Activated CD4-positive, alpha-beta T cell treated with anti-CD3 and anti-CD28 coated beads, Interleukin-2, amount 50 U/mL, for 48 hours (primary cell): ENCODE data around the gene JAZF1.
A peak's percentile ranks its signal among the peaks of the same experiment; 100 is the strongest.

Source experiments
- DNase-seq, 2 experiments: peaks; one replicate each; pipeline ENCODE4 v3.0.0-alpha.2; 2020

Gene JAZF1

DNA sequence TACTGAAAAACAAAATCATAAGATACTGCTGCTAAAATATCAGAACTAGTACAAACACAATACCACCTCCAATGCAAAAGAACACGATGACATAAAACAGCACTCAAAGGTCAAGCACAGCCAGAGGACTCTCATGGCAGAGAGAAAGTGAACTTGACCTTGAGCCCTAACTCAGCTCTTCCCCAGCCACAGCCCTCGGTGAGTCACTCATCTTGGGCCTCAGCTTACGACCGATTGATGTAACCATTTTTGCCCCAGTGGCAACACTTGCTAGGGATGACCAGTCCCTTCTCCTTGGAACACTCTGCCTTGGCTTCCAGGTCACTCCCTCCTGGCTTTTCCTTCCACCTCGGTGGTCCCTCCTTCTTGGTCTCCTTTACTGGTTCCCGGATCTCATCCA is 77.8 kb downstream of the JAZF1 start:
- DNase-seq, result no peak

DNA sequence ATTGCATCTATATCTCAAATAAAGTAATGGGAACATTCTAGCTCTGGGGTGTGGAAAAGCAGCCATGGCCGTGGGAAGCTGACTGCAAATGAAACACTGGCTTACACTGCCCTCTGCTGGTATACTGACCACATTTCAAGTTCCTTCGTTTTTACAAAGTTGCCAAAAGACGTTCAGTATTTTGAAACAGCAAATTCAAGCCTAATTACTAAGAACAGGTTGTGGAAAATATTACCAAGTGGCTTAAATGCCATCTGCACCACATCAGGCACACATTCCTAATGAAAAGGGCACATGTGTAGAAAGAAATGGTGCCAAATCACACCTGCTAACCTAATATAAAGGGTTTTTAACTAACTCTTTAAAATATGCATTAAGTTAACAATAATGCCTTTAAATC is 83.9 kb downstream of the JAZF1 start:
- DNase-seq, result peak; percentile 30 to 45

DNA sequence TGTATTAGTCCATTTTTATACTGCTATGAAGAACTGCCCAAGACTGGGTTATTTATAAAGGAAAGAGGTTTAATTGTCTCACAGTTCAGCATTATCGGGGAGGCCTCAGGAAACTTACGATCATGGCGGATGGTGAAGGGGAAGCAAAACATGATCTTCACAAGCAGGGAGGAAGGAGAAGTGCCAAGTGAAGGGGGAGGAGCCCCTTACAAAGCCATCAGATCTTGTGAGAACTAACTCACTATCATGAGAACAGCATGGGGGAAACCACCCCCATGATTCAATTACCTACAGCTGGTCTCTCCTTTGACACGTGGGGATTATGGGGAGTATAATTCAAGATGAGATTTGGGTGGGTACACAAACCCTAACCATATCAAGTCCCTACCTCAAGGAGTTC is 85.4 kb downstream of the JAZF1 start:
- no peak for DNase-seq

DNA sequence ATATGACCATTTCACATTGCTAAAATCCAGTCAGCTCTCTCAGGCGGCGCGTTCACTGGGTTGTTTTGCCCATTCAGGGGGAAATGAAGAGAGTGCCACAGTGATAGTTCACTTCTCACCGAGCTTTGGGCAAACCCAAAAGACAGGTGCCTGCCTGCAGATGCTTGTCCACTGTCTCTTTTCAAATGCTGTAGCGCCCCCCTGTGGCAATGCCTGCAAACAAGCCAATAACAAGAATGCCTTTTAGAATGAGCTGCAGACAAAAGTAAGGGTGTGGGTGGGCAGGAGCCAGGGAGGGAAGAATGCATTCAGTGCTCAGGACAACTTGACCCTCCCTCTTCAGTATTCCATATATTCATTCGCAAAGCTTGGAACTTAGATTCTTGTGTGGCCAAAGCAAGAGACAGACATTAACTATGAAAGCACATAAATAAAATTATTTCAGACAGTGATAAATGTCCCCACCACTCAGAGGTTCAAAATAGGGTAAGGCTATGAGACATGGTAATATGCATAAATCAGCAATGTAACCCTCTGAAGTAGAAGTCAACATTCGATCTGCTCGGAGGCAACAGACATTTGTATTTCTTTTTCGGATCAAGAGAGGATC is 86.9 kb downstream of the JAZF1 start:
- peak; percentile 77 to 80 for DNase-seq

DNA sequence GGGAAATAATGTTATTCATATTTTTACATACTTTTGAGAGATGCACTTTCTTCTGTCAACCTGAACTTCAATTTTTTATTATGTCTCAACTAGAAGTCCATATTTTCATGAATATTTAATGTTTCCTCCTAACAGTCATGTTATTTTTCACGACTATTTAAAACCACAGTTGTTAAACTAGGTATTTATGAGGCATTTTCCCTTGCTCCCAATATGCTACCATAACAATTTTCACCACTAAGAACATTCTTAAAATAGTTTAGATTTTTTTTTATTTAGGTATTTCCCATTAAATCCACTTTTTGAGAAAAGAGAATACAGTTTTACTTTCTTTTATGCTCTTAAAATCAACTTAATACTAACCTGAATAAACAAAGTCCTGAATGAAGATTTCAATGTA is 89.4 kb downstream of the JAZF1 start:
- no peak for DNase-seq

DNA sequence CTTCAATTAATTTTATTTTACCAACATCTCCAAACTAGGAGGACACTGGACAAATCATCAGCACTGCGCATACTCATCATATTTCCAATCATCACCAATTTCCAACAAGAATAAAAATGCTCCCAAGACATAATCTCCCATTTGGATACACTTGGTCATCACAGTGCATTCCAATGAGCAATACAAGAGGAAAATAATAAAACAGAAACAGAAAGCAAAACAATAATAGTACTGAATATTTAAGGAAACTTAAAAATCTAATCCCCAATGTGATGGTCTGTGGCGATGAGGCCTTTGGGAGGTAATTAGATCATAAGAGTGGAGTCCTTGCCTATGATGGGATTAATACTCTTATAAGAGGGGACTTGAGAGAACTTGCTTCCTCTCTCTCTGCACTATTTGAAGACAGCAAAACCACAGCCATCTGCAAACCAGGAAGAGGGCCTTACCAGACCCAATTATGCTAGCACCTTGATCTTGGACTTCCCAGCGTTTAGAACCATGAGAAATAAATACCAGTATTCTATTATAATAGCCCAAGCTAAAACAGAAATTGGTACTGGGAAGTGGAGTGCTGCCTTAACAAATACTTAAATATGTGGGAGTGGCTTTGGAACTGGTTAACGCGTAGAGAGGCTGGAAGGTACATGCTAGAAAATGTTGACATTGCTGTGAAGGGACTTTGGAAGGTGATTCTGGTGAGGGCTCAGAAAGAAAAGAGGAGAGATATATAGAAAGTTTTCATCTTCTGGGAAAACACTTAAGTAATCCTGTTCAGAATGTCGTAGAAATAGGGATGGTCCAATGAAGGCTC is 91.5 kb downstream of the JAZF1 start:
- no peak for DNase-seq

DNA sequence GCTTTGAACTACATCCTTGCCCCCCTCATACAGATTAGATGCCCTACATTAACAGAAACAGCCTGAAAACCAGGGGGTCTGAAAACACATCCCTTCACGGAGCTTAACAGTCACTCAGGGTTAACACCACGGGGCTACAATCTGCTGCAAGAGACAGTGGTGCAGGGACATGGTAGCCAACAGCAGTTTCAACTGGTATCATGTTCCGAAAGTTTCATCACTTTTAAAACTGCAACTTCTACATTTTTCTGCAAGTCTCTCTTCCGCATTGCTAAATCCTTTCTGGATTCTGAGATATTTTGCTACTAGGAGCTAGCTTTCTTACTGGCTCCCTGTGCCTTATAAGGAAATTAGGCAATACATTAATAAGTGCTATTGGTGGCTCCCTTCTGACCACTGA is 92.6 kb downstream of the JAZF1 start:
- DNase-seq, result no peak

DNA sequence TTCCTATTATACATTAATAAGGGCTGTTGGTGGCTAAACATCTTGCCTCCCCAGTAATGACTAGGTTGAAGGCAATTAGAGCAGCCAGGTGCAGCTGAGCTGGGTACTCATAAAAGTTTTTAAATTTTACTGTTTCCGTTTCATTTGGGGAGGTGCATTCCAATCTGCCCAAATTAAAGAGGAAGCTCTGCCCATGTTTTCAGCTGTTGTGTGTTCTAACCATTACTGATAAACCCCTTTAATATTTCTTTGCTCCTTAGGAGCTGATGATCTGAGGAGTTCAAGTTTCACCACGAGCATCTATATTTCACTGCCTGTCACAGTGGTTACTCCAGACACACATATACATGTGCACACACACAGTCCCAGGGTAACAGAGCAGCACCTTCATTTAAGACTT is 94.4 kb downstream of the JAZF1 start:
- no peak for DNase-seq

DNA sequence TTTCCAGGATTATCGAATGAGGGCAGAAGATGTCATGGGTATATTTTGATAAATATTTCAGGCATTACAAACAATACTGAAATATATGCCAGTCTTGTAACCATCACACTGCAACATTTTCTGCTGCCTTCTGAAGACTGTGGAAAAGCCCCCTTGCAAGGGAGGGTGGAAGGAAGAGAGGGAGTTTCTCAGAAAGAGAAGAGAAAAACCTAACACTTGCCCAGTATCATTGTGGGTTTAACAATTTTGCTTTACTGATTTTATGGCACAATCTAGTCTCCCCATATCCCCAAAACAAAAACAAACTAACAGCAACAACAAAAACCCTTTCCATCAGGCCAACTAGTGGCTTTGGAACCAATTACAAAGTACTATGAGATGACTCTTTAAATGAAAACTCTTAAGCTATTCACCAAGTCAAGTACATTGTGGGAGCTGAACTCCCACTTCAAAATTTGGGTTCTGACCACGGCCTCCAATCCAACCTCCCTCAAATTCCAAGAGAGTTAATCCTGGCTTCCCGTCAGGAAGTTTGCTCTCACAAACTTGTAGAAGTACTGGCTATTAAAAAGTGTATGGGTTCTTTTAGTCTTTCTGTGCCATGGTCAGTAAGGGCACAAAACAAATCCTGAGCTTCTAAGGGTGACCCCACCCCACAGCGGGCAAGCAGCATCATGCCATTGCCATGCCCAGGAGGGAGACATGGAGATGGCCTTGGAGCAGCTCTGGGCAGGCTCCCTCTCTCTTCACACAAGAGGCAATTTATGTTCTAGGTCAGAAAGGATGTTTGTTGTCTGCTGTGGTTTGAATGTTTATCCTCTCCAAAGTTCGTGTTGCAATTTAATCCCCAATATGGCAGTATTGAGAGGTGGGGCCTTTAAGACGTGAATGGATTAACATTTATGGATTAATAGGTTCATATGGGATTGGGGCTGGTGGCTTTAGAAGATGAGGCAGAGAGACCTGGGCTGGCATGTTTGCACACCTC is 96.3 kb downstream of the JAZF1 start:
- DNase-seq, result no peak

DNA sequence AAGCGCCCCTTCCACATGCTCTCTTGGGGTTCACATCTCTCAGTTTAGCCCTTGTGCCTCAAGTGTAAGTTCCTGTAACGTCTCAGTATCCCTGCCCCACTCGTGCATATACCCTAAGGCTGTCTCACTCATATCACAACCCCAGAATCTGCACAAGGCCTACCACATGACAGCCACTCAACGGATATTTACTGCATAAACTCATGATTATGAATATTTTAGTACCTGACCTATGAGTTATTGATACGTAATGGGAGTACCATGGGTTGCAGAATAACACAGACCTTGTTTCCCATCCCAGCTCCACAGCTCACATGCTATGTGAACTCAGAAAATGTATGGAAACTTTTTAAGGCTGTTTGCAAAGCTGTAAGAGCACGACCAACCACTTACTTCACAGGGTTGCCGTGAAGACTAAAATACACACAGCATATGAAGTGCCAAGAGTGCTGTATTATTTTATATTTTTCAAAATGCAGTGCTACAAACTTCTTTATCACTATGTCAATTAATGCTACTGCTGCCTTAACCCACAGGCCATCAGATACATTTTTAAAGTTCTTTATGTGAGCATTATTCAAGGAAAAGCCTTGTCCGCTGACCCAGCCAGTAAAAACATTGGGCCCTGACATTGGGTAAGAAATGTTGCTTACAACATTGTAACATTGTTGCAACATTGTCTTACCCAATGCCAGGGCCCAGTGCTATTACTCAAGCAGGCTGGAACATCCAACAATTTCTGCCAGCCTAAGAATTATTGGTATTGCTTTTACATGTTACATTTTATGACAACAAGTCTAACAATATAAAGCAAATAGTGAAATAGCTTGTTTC is 97.2 kb downstream of the JAZF1 start:
- no peak for DNase-seq

DNA sequence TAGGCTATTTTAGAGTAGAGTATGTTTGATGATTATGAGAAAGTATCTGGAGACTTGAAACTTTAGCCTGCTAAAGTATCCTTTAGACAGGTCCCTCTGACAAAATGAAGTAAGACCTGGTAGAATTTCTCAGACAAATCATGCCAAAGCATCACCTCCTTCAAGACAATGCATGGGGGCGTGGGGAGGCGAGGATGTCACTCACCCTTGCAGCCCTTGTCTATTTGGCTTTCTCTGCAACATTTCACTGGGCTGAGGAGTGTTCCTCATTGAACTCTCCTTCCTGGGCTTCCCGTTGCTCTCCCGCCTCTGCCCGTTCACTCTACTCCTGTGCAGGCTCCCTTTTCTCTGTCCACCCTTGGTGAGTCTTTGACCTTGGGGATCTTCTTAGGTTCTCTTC is 98.5 kb downstream of the JAZF1 start:
- no peak for DNase-seq

DNA sequence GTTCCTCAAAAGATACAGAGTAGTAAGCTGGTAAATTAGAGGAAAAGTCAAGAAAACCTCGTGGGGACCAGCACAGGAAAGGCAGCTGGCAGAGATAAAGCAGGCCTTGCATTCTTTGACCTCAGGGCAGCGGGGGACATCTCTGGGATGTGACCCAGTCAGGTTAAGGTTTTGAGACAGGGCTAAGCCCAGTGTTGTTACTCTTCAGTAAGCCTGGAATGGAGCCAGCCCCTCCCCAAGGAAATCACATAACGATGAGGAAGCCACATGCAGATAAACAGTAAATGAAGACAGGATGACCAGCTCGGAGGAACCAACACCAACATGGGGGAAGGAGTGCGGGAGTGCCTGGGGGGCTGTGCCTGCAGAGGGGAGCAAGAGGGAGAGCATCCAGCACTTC is 99.6 kb downstream of the JAZF1 start:
- no peak for DNase-seq

DNA sequence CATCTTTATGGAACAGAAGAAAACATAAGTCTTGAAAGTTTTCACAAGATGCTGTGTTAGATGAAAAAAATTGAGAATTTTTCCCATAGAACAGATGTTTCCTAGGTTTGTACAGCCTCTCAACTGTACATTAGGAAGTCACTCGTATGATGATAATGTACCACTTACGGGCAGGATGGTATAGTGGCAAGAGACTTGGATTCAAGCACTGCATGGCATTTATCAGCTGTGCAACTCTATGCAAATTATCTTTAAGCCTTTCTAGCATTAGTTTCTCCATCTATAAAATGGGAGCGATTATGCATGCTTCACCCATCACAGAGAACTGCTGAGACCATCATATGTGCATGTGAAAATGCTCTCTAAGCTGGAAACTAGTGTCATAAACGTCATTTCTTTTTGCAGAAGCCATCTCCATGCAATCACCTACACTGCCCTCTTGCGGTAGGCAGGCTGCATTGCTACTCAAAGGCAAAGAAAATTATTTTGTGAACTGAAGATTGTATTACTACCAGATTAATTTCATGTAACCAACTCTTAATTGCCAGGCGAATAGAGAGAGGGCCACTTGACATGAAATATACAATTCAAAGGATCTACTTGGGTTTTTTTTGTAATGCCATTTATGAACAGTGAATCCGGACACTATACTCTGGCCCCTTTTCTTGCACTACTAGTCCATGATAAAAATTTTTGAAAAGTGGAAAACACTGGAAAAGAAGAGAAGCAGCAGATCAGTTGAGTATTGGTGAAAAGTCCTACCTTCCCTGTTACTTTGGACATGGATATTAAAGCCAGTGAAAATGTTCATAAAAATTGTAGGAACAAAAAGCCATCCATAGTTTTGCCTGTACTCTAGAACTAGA is 102.3 kb downstream of the JAZF1 start:
- DNase-seq, result peak; percentile 50 to 56

DNA sequence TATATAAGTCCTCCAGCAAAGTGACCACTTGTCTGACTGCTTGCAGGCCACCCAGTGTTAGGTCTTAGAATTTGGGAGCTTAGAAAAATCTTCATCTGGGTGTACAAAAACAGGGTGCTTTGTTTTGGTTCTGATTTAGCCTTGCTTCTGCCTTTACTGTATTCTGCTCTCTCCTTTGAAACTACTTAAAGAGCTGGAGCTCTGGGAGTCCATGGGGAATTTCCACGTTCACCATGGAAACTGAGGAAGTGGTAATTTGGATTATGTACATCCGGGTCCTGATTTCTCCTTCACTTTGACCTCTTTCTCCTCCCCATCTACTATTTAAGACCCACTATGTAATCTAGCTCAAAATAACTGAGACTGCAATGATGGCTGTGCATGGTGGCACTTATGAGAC is 103.0 kb downstream of the JAZF1 start:
- DNase-seq, result no peak

DNA sequence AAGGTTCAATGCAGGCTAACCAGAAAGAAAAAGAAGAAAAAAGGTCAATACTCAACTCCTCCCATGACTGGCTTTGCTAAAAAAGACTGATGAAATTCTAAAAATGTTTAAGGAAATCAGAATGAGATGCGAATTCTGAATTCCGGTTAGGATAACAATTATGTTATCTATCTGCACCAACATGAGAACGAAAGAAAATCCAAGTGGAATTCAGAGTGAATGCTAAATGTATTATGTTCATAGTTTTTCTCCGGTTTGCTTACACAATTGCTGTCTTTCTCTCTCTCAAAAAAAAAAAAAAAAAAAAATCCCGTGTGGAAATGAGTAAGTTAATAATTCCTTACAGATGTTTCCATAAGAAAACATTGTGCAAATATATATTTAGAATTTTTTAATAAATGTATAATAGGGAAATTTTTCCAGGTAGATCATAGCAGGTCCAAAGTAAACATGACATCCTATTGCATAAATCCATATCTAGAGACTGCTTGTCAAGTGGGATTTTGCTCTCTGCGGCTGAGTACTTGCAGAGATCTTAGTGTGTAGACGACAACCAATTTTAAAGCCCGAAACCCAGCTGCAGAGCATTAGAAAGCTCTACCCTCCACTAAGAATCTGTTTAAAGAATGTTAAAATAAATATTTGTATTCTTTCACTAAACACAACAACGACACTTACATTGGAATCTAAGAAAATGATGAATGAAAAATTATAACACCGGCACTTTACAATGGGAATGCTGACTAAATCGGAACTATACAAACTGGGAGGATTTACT is 104.0 kb downstream of the JAZF1 start:
- DNase-seq, result no peak

DNA sequence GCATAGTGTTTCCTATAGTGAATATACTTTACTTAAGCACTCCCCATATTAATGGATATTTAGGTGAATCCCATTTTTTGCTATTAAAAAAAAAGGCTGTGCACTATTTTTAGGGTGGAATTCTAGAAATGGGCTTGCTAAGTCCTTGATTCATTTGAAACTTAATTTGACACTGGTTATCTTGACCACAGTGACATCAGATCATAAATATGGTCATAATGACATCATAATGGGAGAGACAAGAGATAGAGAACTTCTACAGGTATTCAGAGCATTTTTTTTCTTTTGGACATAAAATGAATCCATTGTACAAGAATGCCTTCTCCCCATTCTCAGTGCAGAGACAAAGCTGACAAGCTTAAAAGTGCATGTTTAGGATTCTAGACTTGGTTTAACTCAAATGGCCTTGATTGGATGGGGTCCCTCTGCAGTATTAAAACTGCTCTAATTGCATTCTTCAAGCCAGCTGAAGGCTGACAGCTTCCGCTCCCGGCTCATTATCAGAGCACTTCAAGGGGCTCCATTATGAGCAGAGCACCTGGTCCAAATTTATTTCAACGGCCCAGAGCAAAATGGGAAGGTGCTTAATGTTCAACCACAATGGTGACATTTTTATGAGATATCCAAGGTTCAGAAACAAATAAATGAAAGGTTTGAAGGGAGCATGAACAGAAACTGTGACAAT is 104.8 kb downstream of the JAZF1 start:
- DNase-seq, result no peak

DNA sequence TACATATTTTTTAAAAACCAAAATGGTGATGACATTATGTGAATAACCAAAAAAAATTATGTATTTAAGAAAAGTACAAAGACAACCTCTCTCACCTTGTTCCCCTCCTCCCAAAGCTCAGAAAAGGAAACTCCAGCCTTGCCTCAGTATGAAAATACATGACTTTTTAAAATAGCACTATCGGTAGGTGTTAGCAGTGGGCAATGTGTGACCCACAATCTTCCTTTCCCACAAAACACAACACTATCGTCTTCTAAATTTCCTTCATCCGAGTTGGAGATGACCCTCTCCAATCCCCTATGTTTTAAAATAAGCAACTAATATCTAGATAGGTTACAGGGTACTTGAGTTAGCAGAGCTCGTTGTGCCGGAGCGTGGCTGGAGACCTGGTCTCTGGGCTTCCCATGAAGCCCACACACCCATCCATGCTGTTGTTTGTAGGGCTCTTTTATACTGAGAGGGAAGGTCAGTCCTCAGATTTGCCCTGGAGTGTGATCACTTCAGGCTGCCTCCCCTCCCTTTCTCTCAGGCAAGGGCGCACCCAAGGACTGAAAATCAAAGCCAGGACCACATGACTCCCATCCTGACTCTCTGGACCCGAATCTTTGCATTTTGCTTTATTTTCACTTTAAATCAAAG is 107.6 kb downstream of the JAZF1 start:
- no peak for DNase-seq

DNA sequence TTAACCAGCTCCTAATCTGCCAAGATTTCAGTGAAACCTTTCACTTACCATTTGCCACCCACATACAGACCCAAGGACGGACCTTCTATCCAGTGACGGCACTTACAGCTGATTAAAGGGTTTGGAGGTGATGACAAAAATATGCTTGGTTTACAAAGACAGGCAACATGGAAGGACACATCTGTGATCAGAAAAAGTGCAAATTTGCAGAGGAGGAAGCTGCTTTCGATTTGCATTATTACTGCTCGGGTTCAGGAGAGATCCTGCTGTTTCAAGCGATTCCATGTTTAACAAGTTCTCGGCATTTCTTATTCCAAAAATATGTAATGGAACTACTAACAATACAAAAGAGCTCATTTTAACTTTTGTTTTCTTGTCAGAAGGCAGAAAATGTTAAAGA is 109.0 kb downstream of the JAZF1 start:
- no peak for DNase-seq

DNA sequence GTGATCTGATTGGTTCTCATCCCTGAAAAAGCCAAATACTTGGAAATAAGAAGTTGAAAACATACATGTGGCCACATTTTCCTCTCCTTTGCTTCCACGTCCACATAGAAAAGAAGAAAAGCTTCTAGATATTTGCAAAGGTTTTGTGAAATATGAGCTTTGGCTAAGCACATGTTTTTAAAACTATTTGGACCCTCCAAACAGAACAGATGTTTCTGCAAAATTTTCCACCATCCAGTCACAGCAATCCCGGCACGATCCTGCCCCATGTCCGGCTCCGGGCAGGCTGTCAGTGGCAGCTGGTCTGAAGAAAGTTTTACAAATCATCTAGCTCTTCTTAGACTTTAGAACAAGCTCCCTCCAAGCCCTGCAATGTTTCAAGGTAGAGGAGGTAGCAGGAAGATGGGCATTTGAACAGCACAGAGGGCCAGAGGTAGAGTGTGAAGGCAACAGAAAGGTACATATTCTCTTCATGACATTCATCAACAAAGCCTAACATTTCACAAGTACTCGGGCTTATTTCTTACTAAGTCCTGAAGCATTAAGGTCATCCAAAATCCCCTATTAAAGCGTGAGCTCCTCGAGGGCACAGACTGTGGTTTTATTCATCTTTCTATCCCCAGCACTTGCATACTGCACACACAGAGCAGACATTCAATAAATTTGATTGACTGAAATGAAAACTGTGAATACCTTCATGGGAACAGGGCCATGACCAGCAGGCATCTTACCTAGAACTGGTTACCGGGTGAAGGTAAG is 110.1 kb downstream of the JAZF1 start:
- no peak for DNase-seq
